Measurements from ENCODE around the gene GALNT17. TPM values are rescaled to one million over a fixed set of nuclear protein-coding genes. Genes with fewer than 3 reads are reported as not detected.

GALNT17 gene
- 10 to 100 TPM in 1 of 3 donors, 1 to 10 TPM in 1, under 1 TPM in 1; 0.69 to 17.3 (median 1.6) TPM for total RNA-seq
- long read RNA-seq, donor 1, partial matches to known transcripts = 6 of 11 reads
- long read RNA-seq, donor 1, other reads (novel, unspliced or antisense) = 1 of 11 reads
- long read RNA-seq, donor 2 = 0 reads

DNA sequence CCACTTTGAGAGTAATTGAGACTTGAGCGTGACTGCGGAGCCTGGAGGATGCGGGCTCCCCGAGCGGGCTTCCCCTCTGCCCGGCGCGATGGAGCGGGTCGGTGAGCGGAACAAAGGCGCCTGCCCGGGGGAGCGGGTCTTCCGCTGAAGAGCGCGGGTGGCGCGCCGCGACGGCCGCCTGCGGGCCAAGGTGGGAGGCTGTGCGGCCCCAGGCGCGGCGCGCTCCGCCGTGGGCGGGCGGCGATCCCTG is at the start of gene GALNT17:
Gene GALNT17 (plus strand): TSS at position 18 of the 250 bp plus-strand sequence.
- intact Hi-C loops (cut with DNase I, micrococcal nuclease) = no loop called here
- no peaks in the 10 kb centered on the region for H3K36me3 ChIP-seq (ENCODE audit: low read depth)
- DNase-seq (no peak), ATAC-seq (peak; percentile 21)
- TF ChIP-seq, protein P1, sequence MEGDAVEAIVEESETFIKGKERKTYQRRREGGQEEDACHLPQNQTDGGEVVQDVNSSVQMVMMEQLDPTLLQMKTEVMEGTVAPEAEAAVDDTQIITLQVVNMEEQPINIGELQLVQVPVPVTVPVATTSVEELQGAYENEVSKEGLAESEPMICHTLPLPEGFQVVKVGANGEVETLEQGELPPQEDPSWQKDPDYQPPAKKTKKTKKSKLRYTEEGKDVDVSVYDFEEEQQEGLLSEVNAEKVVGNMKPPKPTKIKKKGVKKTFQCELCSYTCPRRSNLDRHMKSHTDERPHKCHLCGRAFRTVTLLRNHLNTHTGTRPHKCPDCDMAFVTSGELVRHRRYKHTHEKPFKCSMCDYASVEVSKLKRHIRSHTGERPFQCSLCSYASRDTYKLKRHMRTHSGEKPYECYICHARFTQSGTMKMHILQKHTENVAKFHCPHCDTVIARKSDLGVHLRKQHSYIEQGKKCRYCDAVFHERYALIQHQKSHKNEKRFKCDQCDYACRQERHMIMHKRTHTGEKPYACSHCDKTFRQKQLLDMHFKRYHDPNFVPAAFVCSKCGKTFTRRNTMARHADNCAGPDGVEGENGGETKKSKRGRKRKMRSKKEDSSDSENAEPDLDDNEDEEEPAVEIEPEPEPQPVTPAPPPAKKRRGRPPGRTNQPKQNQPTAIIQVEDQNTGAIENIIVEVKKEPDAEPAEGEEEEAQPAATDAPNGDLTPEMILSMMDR (IDR thresholded peaks at IDR 0.05) = no peak
- H3K9me3 ChIP-seq = no peaks in the 10 kb centered on the region
- no peak within 1 kb of the TSS for H3K4me3 ChIP-seq
- no peaks in the 10 kb centered on the region for H3K4me1 ChIP-seq (ENCODE audit: low read depth)

DNA sequence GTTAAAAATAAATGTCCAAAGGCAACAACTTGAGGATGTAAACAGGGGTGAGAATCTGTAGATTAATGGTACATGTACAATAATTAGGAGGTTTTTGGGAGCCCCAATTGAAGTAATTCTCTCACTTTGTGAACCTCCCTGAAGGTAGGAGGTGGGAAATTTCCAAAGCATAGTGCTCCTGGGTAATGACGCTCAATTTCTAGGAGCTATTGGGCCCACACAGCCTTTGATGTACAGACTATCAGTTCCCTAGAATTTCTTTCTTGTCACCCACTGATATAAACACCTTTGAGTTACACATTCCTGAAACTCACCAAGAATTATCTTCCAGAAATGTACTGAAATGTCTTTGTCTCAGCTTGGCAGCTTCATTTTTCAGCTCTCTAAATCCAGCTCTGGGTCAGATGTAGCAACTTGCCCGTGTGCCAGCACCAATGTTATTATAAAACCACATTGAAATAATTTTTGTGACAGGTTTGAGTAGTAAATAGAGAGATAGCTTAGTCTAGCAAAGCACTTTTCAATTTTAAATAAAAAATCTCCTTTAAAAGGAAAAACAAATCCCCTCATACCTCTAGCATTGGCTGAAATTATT is 36.6 kb upstream of the GALNT17 start:
- DNase-seq = no peak
- Histone ChIP-seq H3K9me3 (peaks cover 54% of the 10 kb centered on the region), H3K4me3 (no peak overlapping the region), H3K4me1 (ENCODE audit: low read depth) (no peaks in the 10 kb centered on the region), H3K36me3 (ENCODE audit: low read depth) (no peaks in the 10 kb centered on the region)
- TF ChIP-seq, protein P1 (IDR thresholded peaks at IDR 0.05) = no peak
- no peak for ATAC-seq
- intact Hi-C loops (cut with DNase I, micrococcal nuclease) = no loop called here

DNA sequence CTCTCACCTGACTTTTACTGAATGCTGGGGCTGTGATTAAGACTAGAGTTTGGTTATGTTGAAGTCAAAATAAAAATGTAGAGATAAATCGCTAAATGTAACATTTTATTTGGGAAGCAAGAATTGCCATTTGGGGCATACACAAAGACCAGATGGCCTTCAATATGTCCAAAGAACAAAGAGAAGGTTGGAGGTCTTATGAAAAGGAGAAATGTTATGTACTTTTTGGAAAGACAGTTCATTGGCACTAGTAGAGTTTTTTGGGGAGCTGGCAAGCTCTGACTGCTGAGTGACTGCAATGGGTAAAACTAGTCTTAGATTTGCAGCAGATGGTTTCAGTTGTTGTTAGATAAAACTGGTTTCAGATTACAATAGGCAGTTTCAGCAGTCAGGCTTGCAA is 35.6 kb upstream of the GALNT17 start:
- Histone ChIP-seq H3K9me3 (peaks cover 58% of the 10 kb centered on the region), H3K4me3 (no peak overlapping the region), H3K36me3 (ENCODE audit: low read depth) (no peaks in the 10 kb centered on the region), H3K4me1 (ENCODE audit: low read depth) (no peaks in the 10 kb centered on the region)
- intact Hi-C loops (cut with DNase I, micrococcal nuclease) = no loop called here
- DNase-seq = no peak
- no peak for ATAC-seq
- TF ChIP-seq, protein P1 (IDR thresholded peaks at IDR 0.05) = no peak

DNA sequence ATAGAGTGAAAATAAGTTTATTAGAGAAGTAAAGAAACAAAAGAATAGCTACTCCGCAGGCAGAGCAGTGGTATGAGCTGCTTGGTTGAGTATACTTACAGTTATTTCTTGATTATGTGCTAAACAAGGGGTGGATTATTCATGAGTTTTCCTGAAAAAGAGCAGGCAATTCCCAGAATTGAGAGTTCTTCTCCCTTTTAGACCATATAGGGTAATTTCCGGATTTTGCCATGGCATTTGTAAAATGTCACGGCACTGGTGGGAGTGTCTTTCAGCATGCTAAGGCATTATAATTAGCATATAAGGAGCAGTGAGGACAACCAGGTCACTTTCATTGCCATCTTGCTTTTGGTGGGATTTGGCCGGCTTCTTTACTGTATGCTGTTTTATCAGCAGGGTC is 25.7 kb upstream of the GALNT17 start:
- Histone ChIP-seq H3K4me3 (no peak overlapping the region), H3K36me3 (ENCODE audit: low read depth) (no peaks in the 10 kb centered on the region), H3K9me3 (peaks cover 43% of the 10 kb centered on the region), H3K4me1 (ENCODE audit: low read depth) (no peaks in the 10 kb centered on the region)
- TF ChIP-seq, protein P1 (IDR thresholded peaks at IDR 0.05) = no peak
- intact Hi-C loops (cut with DNase I, micrococcal nuclease) = no loop called here
- DNase-seq (no peak), ATAC-seq (no peak)

DNA sequence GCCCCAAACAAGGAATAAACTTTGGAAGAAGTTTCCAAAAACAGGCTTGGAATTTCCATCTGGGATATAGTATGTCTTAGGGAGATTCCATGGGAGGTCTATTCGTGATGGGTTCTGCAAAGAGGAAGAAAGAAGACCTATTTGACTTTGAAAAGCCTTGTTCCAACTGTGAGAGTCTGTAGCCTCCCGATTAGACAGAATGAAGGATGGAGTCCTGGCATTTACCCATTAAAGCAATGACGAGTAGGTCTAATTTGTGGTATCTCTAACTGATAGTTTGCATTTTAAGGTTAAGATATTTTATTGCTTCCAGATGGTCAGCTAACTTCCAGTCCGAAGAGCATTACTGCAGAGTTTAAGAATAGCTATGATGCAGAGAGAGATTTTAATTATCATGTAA is 19.5 kb upstream of the GALNT17 start:
- DNase-seq = no peak
- intact Hi-C loops (cut with DNase I, micrococcal nuclease) = no loop called here
- H3K9me3 ChIP-seq = peaks cover 29% of the 10 kb centered on the region
- ATAC-seq = no peak
- TF ChIP-seq, protein P1 (IDR thresholded peaks at IDR 0.05) = no peak
- no peak overlapping the region for H3K4me3 ChIP-seq
- H3K4me1 ChIP-seq (ENCODE audit: low read depth) = no peaks in the 10 kb centered on the region
- no peaks in the 10 kb centered on the region for H3K36me3 ChIP-seq (ENCODE audit: low read depth)

DNA sequence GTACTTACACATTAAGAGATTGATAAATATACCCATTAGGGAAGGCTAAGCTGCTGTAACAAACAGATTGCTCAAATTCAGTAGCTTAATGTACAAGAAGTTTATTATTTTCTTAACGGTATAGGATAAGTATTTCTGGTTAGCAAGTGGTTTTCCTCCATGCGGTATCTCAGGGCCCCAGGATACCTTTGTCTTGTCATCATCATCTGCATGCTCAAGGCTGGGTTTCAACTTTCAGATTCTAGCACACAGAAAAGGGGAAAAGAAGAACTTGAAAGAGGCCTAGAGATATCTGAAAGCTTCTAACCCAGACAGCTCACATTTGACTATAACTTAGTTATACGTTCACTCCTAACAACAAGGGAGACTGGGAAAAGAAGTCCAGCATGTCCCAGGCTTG is 11.8 kb upstream of the GALNT17 start:
- ATAC-seq (no peak), DNase-seq (no peak)
- TF ChIP-seq, protein P1 (IDR thresholded peaks at IDR 0.05) = no peak
- Histone ChIP-seq H3K9me3 (peaks cover 21% of the 10 kb centered on the region), H3K4me1 (ENCODE audit: low read depth) (no peaks in the 10 kb centered on the region), H3K36me3 (ENCODE audit: low read depth) (no peaks in the 10 kb centered on the region), H3K4me3 (no peak overlapping the region)
- intact Hi-C loops (cut with DNase I, micrococcal nuclease) = no loop called here
